ENCODE results near the gene MED17.

Gene MED17

GRCh38 chr11:93845181-93846092, 61.4 kb downstream of the MED17 start:
- no peak for DNase-seq (ENCODE audit: extremely low read depth, insufficient read length)
- no peak for TF ChIP-seq CTCF (IDR thresholded peaks at IDR 0.05; ENCODE audit: insufficient read depth, low read length, poor library complexity, severe bottlenecking)
- no peaks in the 10 kb centered on the region for H3K27me3 ChIP-seq (replicated peaks; ENCODE audit: control insufficient read depth, insufficient read depth, low read length)
- no peak overlapping the region for H3K4me3 ChIP-seq (replicated peaks; ENCODE audit: low read depth, low read length)
- no peaks in the 10 kb centered on the region for H3K36me3 ChIP-seq (ENCODE audit: control insufficient read depth, insufficient read depth, low read length)

GRCh38 chr11:93846411-93846810, 62.3 kb downstream of the MED17 start:
- no peak for TF ChIP-seq CTCF (IDR thresholded peaks at IDR 0.05; ENCODE audit: insufficient read depth, low read length, poor library complexity, severe bottlenecking)
- Histone ChIP-seq H3K27me3 (replicated peaks; ENCODE audit: control insufficient read depth, insufficient read depth, low read length) (no peaks in the 10 kb centered on the region), H3K4me3 (replicated peaks; ENCODE audit: low read depth, low read length) (no peak overlapping the region), H3K36me3 (ENCODE audit: control insufficient read depth, insufficient read depth, low read length) (no peaks in the 10 kb centered on the region)
- no peak for DNase-seq (ENCODE audit: extremely low read depth, insufficient read length)

GRCh38 chr11:93849201-93849600, 65.1 kb downstream of the MED17 start:
- Histone ChIP-seq H3K27me3 (replicated peaks; ENCODE audit: control insufficient read depth, insufficient read depth, low read length) (no peaks in the 10 kb centered on the region), H3K4me3 (replicated peaks; ENCODE audit: low read depth, low read length) (no peak overlapping the region), H3K36me3 (ENCODE audit: control insufficient read depth, insufficient read depth, low read length) (no peaks in the 10 kb centered on the region)
- no peak for DNase-seq (ENCODE audit: extremely low read depth, insufficient read length)
- TF ChIP-seq CTCF (IDR thresholded peaks at IDR 0.05; ENCODE audit: insufficient read depth, low read length, poor library complexity, severe bottlenecking) = no peak

- TF ChIP-seq CTCF (IDR thresholded peaks at IDR 0.05; ENCODE audit: insufficient read depth, low read length, poor library complexity, severe bottlenecking) = no peak
- DNase-seq (ENCODE audit: extremely low read depth, insufficient read length) = no peak
- H3K4me3 ChIP-seq (replicated peaks; ENCODE audit: low read depth, low read length) = no peak overlapping the region
These were observed 65.9 kb downstream of the MED17 start for GRCh38 chr11:93849751-93850593.

GRCh38 chr11:93850594-93851018, 66.5 kb downstream of the MED17 start, which contains the start of gene VSTM5:
Gene VSTM5, minus strand, starts transcription at chr11:93850618. Its CDS starts 116 bp downstream, at chr11:93850502.
- TF ChIP-seq CTCF (IDR thresholded peaks at IDR 0.05; ENCODE audit: insufficient read depth, low read length, poor library complexity, severe bottlenecking) = no peak

More at GRCh38 chr11:93849751-93850593, 65.9 kb downstream of the MED17 start:
- H3K36me3 ChIP-seq (ENCODE audit: control insufficient read depth, insufficient read depth, low read length) = no peaks in the 10 kb centered on the region
- H3K27me3 ChIP-seq (replicated peaks; ENCODE audit: control insufficient read depth, insufficient read depth, low read length) = no peaks in the 10 kb centered on the region

More at GRCh38 chr11:93850594-93851018, 66.5 kb downstream of the MED17 start, which contains the start of gene VSTM5:
- H3K4me3 ChIP-seq (replicated peaks; ENCODE audit: low read depth, low read length) = no peak within 1 kb of the TSS
- no peaks in the 10 kb centered on the region for H3K27me3 ChIP-seq (replicated peaks; ENCODE audit: control insufficient read depth, insufficient read depth, low read length)
- no peak for DNase-seq (ENCODE audit: extremely low read depth, insufficient read length)
- H3K36me3 ChIP-seq (ENCODE audit: control insufficient read depth, insufficient read depth, low read length) = no peaks in the 10 kb centered on the region

Data from GM06990 (cell line).